HG03095 (cell line): Measurements from ENCODE around the gene MLPH.

Experiments used
- ATAC-seq: cut with Tn5 transposase; IDR thresholded peaks from one replicate; pipeline ENCODE4 v1.9.1; 2021; ENCODE audit warnings: moderate library complexity; ENCODE audit not compliant: unreplicated experiment

MLPH gene

GRCh38 chr2:237564526-237565131, 77.6 kb downstream of the MLPH start:
- no peak for ATAC-seq

GRCh38 chr2:237565974-237566373, 78.9 kb downstream of the MLPH start:
- no peak for ATAC-seq

- ATAC-seq = no peak
Measured at GRCh38 chr2:237566401-237567235, 79.6 kb downstream of the MLPH start, which contains the start of gene PRLH. Gene PRLH, plus strand, starts transcription at chr2:237566574. Its CDS starts 0 bp downstream, at chr2:237566574.

- no peak for ATAC-seq
Measured at GRCh38 chr2:237567276-237568029, 80.4 kb downstream of the MLPH start.

GRCh38 chr2:237568121-237568660, 81.1 kb downstream of the MLPH start:
- no peak for ATAC-seq

GRCh38 chr2:237569041-237569440, 82.0 kb downstream of the MLPH start:
- ATAC-seq = no peak

GRCh38 chr2:237569896-237570295, 82.8 kb downstream of the MLPH start:
- ATAC-seq = no peak

GRCh38 chr2:237570776-237571335, 83.8 kb downstream of the MLPH start:
- no peak for ATAC-seq

GRCh38 chr2:237571551-237571950, 84.5 kb downstream of the MLPH start:
- no peak for ATAC-seq

GRCh38 chr2:237572021-237572741, 85.1 kb downstream of the MLPH start:
- peak; percentile 91 for ATAC-seq

GRCh38 chr2:237572742-237573101, 85.7 kb downstream of the MLPH start:
- ATAC-seq = no peak

- no peak for ATAC-seq
Measured at GRCh38 chr2:237573721-237574415, 86.8 kb downstream of the MLPH start.

GRCh38 chr2:237574467-237574866, 87.4 kb downstream of the MLPH start:
- no peak for ATAC-seq

- ATAC-seq = no peak
Measured at GRCh38 chr2:237574894-237575868, 88.1 kb downstream of the MLPH start.

- ATAC-seq = no peak
Measured at GRCh38 chr2:237575869-237576862, 89.1 kb downstream of the MLPH start.

- no peak for ATAC-seq
Measured at GRCh38 chr2:237576974-237577373, 89.9 kb downstream of the MLPH start.

GRCh38 chr2:237577458-237577857, 90.4 kb downstream of the MLPH start:
- no peak for ATAC-seq
